Fibroblast of lung (primary cell): Measurements from ENCODE around the gene ARMC2. TPM values are rescaled to one million over a fixed set of nuclear protein-coding genes. Genes with fewer than 3 reads are reported as not detected.
"Not testable (repeated sequence)": the region's sequence is repeated elsewhere in the genome, so short reads cannot be mapped to it uniquely, and the experiment has no call there.

ENCODE experiments used
- DNase-seq, 2 donors: peaks; one replicate each; pipeline versions ENCODE4 v3.0.0 to v3.0.0-alpha.2; 2010; ENCODE audit warnings: low read depth in 2 of 2
- H2AFZ ChIP-seq: 2 replicates; pipeline ENCODE4 v1.5.1; 2012; ENCODE audit warnings: low read length, control low read depth, inconsistent platforms
- H3K27ac ChIP-seq: 2 replicates; pipeline ENCODE4 v1.5.1; 2011; ENCODE audit warnings: low read length, control low read depth; ENCODE audit not compliant: insufficient read depth
- H3K27me3 ChIP-seq: 2 replicates; pipeline ENCODE4 v1.5.1; 2011; ENCODE audit warnings: mild to moderate bottlenecking, low read length; ENCODE audit not compliant: control insufficient read depth, insufficient read depth
- H3K36me3 ChIP-seq: 2 replicates; pipeline ENCODE4 v1.5.1; 2011; ENCODE audit warnings: low read length; ENCODE audit not compliant: control insufficient read depth, insufficient read depth
- H3K4me1 ChIP-seq: 2 replicates; pipeline ENCODE4 v1.5.1; 2011; ENCODE audit warnings: low read length; ENCODE audit not compliant: control insufficient read depth, insufficient read depth; ENCODE audit errors: extremely low read depth
- H3K4me2 ChIP-seq: 2 replicates; pipeline ENCODE4 v1.5.1; 2011; ENCODE audit warnings: low read length, control low read depth; ENCODE audit not compliant: insufficient read depth; ENCODE audit errors: extremely low read depth
- H3K4me3 ChIP-seq, 4 experiments: fragments of 200-600 bp in 1 of 4; sonication (generic) in 1 of 4; replicated peaks in 1 of 4; 2 replicates each; pipeline ENCODE4 v1.5.1; 2011 to 2016; ENCODE audit warnings: low read length in 4 of 4, low read depth in 3 of 4, mild to moderate bottlenecking in 3 of 4, control low read depth in 2 of 4, inconsistent platforms in 1 of 4, mixed read lengths in 1 of 4; ENCODE audit not compliant: insufficient read depth in 1 of 4; ENCODE audit errors: control extremely low read depth in 1 of 4
- H3K79me2 ChIP-seq: 2 replicates; pipeline ENCODE4 v1.5.1; 2012; ENCODE audit warnings: mild to moderate bottlenecking, low read length, inconsistent platforms; ENCODE audit not compliant: control insufficient read depth, insufficient read depth
- H3K9ac ChIP-seq: 2 replicates; pipeline ENCODE4 v1.5.1; 2011; ENCODE audit warnings: mild to moderate bottlenecking, low read length, control low read depth; ENCODE audit not compliant: insufficient read depth
- H3K9me3 ChIP-seq: 2 replicates; pipeline ENCODE4 v1.5.1; 2012; ENCODE audit warnings: low read depth, low read length; ENCODE audit not compliant: control insufficient read depth, insufficient read depth
- H4K20me1 ChIP-seq: 2 replicates; pipeline ENCODE4 v1.5.1; 2011; ENCODE audit warnings: low read length; ENCODE audit not compliant: control insufficient read depth, insufficient read depth; ENCODE audit errors: extremely low read depth
- EZH2 ChIP-seq: IDR thresholded peaks from 2 replicates; pipeline ENCODE4 v1.5.1; 2012; ENCODE audit warnings: low read length, control low read depth, mild to moderate bottlenecking; ENCODE audit errors: missing control alignments
- polyA plus RNA-seq, 2 donors: library from polyadenylated mRNA; depleted of rRNA in 1 of 2; stranded (reverse) in 1 of 2; unstranded in 1 of 2; fragments of >200 nt; gene quantifications; 2 replicates each; pipeline ENCODE4 v1.2.1, GENCODE V29; 2011 to 2012; ENCODE audit warnings: missing spikeins in 1 of 2
- total RNA-seq: library from RNA; depleted of rRNA; stranded (reverse); fragments of >200 nt; gene quantifications from 2 replicates; pipeline ENCODE4 v1.2.1, GENCODE V29; 2014
- TF ChIP-seq, protein P1 (sequence below), 2 donors: IDR thresholded peaks in 1 of 2; conservative IDR thresholded peaks in 1 of 2; 1 replicate in 1 of 2; 2 replicates in 1 of 2; pipeline ENCODE4 v1.5.1; 2011 to 2012; ENCODE audit warnings: low read length in 2 of 2, control low read depth in 1 of 2, inconsistent platforms in 1 of 2, low read depth in 1 of 2, mild to moderate bottlenecking in 1 of 2

ARMC2 gene
- total and polyA plus RNA-seq, 2 donors (not counting 1 experiment from before 2014, with no cell fraction given) = 4.0 to 6.2 TPM

DNA sequence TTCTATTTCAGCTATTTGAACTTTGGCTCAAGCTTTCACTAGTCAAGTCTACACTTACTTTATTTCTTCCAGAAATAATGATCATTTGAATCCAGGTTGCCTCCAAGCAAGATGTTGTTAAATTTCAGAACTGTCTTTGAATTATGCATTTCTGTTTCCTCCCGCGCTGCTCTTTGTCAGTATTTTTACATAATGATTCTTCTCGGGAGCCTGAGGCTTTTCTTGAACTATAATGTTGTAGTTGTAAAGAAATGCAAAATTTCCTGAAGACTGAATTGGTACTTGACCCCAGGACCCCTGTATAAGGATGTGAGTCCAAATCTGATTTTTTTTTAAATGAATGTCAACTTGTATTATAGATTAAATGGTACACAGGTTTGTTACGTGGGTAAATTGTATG is 80.4 kb downstream of the ARMC2 start:
- H3K36me3 ChIP-seq = no peaks in the 10 kb centered on the region
- H3K4me2 ChIP-seq = no peak overlapping the region
- no peaks in the 10 kb centered on the region for H3K79me2 ChIP-seq
- H3K27ac ChIP-seq = no peak overlapping the region
- H4K20me1 ChIP-seq = no peaks in the 10 kb centered on the region
- TF ChIP-seq, protein P1, sequence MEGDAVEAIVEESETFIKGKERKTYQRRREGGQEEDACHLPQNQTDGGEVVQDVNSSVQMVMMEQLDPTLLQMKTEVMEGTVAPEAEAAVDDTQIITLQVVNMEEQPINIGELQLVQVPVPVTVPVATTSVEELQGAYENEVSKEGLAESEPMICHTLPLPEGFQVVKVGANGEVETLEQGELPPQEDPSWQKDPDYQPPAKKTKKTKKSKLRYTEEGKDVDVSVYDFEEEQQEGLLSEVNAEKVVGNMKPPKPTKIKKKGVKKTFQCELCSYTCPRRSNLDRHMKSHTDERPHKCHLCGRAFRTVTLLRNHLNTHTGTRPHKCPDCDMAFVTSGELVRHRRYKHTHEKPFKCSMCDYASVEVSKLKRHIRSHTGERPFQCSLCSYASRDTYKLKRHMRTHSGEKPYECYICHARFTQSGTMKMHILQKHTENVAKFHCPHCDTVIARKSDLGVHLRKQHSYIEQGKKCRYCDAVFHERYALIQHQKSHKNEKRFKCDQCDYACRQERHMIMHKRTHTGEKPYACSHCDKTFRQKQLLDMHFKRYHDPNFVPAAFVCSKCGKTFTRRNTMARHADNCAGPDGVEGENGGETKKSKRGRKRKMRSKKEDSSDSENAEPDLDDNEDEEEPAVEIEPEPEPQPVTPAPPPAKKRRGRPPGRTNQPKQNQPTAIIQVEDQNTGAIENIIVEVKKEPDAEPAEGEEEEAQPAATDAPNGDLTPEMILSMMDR (conservative IDR thresholded peaks at IDR 0.05 in 1 of 2, IDR thresholded peaks at IDR 0.05 in 1 of 2; ENCODE audit: low read depth in 1 of 2, low read length in 2 of 2) = no peak
- TF ChIP-seq EZH2 = no peak
- no peak for DNase-seq
- no peaks in the 10 kb centered on the region for H3K27me3 ChIP-seq
- H2AFZ ChIP-seq = no peak overlapping the region
- H3K4me3 ChIP-seq = no peak overlapping the region
- no peaks in the 10 kb centered on the region for H3K9me3 ChIP-seq
- no peak overlapping the region for H3K9ac ChIP-seq
- H3K4me1 ChIP-seq = no peaks in the 10 kb centered on the region

DNA sequence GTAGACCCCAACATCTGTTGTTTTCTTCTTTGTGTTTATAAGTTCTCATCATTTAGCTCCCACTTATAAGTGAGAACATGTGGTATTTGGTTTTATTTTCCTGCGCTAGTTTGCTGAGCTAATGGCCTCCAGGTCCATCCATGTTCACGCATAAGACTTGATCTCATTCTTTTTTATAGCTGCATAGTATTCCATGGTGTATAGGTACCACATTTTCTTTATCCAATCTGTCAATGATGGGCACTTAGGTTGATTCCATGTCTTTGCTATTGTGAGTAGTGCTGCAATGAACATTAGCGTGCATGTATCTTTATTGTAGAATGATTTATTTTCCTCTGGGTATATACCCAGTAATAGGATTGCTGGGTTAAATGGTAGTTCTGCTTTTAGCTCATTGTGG is 82.9 kb downstream of the ARMC2 start:
- H3K4me1 ChIP-seq, H3K79me2 ChIP-seq, H3K9ac ChIP-seq, H3K36me3 ChIP-seq, H3K4me2 ChIP-seq, H3K27ac ChIP-seq, DNase-seq, H3K9me3 ChIP-seq, H2AFZ ChIP-seq, H4K20me1 ChIP-seq, H3K4me3 ChIP-seq, H3K27me3 ChIP-seq: not testable (repeated sequence)

DNA sequence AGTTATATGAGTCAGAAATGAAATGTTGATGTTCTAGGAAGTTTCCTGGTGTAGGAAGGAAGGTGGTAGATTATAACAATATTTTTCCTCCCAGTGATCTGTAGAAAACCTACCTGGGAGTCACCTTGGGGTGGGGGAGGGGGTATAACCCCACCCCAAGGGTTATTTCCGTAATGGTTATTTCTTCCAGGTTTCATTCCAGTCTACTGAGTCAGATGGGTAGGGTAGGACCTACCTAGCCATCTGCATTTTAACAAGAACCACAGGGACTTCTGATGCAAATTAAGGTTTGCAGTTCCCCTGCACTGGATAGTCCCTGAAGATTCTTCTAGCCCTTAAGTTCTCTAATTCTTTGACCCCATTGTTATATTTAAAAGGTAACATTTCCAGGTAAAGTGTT is 88.9 kb downstream of the ARMC2 start:
- no peak overlapping the region for H3K27ac ChIP-seq
- DNase-seq = no peak
- no peak overlapping the region for H3K4me2 ChIP-seq

More for the DNA sequence above, 88.9 kb downstream of the ARMC2 start:
- Histone ChIP-seq H3K4me3 (no peak overlapping the region), H4K20me1 (no peaks in the 10 kb centered on the region), H3K79me2 (no peaks in the 10 kb centered on the region), H3K9me3 (no peaks in the 10 kb centered on the region), H3K36me3 (no peaks in the 10 kb centered on the region), H3K9ac (no peak overlapping the region), H3K4me1 (no peaks in the 10 kb centered on the region), H2AFZ (no peak overlapping the region), H3K27me3 (no peaks in the 10 kb centered on the region)
- no peak for TF ChIP-seq EZH2
- TF ChIP-seq, protein P1 (conservative IDR thresholded peaks at IDR 0.05 in 1 of 2, IDR thresholded peaks at IDR 0.05 in 1 of 2; ENCODE audit: low read depth in 1 of 2, low read length in 2 of 2) = no peak
